ENCODE measurements around the gene CRKL.

The CRKL gene

GRCh38 chr22:20918663-20919218, 1.5 kb downstream of the CRKL start:
- peak overlapping the region; percentile 99 for H3K27ac ChIP-seq
- TF ChIP-seq ZFX (IDR thresholded peaks at IDR 0.05) (no peak), CTCF (conservative IDR thresholded peaks at IDR 0.05) (no peak)

GRCh38 chr22:20919718-20920117, 2.5 kb downstream of the CRKL start:
- H3K27ac ChIP-seq, result peak overlapping the region; percentile 5; the same call in 1 of the 2 replicates
- TF ChIP-seq CTCF (conservative IDR thresholded peaks at IDR 0.05) (no peak), ZFX (IDR thresholded peaks at IDR 0.05) (no peak)

- no peak for TF ChIP-seq CTCF (conservative IDR thresholded peaks at IDR 0.05)
- no peak overlapping the region for H3K27ac ChIP-seq
Observed at GRCh38 chr22:20920881-20921203, 3.6 kb downstream of the CRKL start.

GRCh38 chr22:20922141-20922751, 5.0 kb downstream of the CRKL start:
- H3K27ac ChIP-seq, result no peak overlapping the region
- no peak for TF ChIP-seq CTCF (conservative IDR thresholded peaks at IDR 0.05)
- TF ChIP-seq ZFX (IDR thresholded peaks at IDR 0.05), result no peak

- TF ChIP-seq CTCF (conservative IDR thresholded peaks at IDR 0.05), result no peak
- TF ChIP-seq ZFX (IDR thresholded peaks at IDR 0.05), result no peak
Observed at GRCh38 chr22:20926243-20926642, 9.0 kb downstream of the CRKL start.

GRCh38 chr22:20927940-20928572, 10.8 kb downstream of the CRKL start:
- no peak for TF ChIP-seq ZFX (IDR thresholded peaks at IDR 0.05)
- no peak for TF ChIP-seq CTCF (conservative IDR thresholded peaks at IDR 0.05)
- no peak overlapping the region for H3K27ac ChIP-seq

More at GRCh38 chr22:20926243-20926642, 9.0 kb downstream of the CRKL start:
- H3K27ac ChIP-seq, result no peak overlapping the region

GRCh38 chr22:20928573-20928967, 11.4 kb downstream of the CRKL start:
- no peak overlapping the region for H3K27ac ChIP-seq
- TF ChIP-seq ZFX (IDR thresholded peaks at IDR 0.05), result no peak
- TF ChIP-seq CTCF (conservative IDR thresholded peaks at IDR 0.05), result no peak

All from C4-2B (cell line).